GM20000 (cell line): ENCODE results near the gene C5orf63.

ENCODE experiments used
- DNase-seq: peaks from one replicate; pipeline ENCODE4 v3.0.0; 2012; ENCODE audit warnings: low spot score
- TF ChIP-seq, protein P1 (sequence below): IDR thresholded peaks from 2 replicates; pipeline ENCODE4 v1.5.1; 2012; ENCODE audit warnings: mild to moderate bottlenecking, control low read depth; ENCODE audit errors: extremely low read depth, missing control alignments

Gene C5orf63

DNA sequence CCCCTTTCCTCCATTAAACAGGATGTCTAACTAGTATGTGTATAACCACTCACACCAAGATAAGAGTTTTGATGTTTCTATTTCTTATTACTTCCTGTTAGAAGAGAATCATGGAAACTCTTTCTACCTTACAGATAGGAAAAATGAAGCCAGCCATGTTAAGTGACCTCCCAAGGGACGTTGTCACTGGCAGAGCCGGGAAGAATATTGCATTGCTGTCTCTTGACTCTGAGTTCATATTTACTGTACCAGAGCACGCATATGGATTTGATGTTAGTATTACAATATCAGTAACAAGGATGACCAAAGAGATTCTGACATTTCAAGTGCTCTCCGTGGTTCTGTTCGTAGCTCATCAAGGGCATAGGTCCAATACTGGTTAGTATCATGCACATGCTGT lies 12.5 kb upstream of the C5orf63 start:
- no peak for DNase-seq
- TF ChIP-seq, protein P1, sequence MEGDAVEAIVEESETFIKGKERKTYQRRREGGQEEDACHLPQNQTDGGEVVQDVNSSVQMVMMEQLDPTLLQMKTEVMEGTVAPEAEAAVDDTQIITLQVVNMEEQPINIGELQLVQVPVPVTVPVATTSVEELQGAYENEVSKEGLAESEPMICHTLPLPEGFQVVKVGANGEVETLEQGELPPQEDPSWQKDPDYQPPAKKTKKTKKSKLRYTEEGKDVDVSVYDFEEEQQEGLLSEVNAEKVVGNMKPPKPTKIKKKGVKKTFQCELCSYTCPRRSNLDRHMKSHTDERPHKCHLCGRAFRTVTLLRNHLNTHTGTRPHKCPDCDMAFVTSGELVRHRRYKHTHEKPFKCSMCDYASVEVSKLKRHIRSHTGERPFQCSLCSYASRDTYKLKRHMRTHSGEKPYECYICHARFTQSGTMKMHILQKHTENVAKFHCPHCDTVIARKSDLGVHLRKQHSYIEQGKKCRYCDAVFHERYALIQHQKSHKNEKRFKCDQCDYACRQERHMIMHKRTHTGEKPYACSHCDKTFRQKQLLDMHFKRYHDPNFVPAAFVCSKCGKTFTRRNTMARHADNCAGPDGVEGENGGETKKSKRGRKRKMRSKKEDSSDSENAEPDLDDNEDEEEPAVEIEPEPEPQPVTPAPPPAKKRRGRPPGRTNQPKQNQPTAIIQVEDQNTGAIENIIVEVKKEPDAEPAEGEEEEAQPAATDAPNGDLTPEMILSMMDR = no peak

DNA sequence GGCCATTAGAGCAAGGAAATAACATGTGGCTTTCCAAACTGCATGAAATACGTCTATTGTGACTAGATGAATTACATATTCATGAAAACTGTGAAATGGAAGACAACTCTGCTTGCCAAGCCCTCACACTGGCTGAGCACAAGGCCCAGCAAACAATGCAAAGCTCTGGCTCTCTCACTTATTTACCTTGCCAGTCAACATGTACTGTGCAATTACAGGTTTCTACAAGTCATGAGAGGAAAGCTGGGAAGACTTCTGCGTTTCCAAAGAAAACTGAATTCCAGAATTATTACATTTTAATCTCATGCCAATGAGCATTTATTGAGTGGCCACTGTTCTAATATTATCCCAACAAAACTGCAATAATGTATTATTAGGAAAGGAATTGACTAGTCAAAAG lies 12.1 kb upstream of the C5orf63 start:
- DNase-seq = no peak
- TF ChIP-seq, protein P1 = no peak

DNA sequence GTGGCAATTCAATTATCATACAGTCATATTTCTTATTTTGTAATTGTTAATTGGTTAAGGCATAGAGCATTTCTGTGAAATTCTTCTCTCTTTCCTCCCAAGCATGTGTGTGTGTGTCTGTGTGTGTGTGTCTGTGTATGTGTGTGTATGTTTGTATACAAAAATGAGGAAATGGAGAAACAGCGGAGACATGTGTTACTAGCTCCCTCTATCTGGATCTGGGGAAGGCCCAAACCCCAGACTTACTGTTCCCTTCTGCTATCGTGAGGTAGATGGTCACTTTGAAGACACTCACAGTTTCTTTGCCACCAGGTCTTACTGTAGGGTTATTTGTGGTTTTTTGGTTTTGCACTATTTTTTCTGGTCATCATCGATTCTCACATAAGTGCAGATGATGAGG lies 11.4 kb upstream of the C5orf63 start:
- TF ChIP-seq, protein P1 = no peak

DNA sequence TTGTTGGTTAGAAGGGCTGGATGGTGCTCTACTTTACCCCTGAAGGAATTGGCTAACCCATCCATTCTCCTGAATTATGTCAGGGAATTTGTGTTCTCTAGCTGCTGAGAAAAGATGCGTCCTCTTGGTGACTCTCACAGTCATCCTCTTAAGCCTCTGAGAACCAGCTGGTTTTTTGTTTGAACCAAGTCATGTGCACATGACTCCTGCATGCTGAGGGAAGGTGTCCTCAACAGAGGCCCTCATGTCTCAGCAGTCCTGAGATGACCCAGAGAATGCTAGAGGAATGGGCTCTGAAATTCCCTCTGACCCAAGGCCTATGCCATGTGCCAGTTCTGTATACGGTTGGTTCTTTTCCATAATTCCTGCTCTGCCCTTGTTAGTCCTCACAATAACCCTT lies 10.4 kb upstream of the C5orf63 start:
- TF ChIP-seq, protein P1 = no peak
- no peak for DNase-seq

More for the DNA sequence above, 11.4 kb upstream of the C5orf63 start:
- no peak for DNase-seq

DNA sequence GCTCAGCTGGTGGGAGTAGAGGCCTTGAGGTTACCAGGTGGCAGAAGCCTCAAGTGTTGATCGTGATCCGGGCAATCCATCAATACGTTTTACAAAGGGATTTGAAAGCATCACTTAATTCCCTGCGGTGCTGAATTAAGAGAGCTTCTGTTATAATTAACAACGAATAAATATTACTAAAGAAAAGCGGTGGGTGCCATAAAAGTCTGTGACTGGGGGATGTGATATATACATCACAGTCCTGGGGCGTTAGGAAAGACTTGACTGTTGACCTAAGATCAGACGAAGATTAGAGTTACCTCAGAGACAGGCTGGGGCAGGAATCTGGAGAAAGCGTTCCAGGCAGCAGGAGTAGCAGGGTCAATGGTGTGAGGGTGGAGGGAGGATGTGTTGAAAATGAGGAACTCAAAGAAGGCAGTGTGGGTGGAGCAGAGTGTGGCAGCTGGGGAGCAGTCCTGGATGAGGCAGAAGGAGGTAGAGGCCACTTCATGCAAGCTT lies 6.7 kb upstream of the C5orf63 start:
- no peak for DNase-seq
- TF ChIP-seq, protein P1 = no peak

DNA sequence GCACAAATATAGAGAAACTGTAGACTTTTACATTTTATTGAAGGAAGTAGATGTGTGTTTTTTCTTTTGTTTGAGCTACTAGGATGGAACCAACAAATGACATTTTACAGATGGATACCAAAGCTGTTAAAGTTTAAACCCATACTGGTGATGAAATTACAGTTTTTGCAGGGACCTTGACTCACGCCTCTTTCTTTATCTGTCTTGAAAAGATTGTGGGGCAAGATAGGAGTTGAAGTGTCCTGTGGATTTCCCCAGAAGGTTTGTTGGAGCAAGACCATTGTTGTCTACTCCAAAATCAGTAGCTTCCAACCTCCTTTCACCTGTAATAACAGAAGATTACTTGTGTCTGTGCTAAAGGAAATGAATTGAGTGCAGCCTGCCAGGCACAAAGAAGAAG lies 4.1 kb upstream of the C5orf63 start:
- TF ChIP-seq, protein P1 = no peak
- no peak for DNase-seq

DNA sequence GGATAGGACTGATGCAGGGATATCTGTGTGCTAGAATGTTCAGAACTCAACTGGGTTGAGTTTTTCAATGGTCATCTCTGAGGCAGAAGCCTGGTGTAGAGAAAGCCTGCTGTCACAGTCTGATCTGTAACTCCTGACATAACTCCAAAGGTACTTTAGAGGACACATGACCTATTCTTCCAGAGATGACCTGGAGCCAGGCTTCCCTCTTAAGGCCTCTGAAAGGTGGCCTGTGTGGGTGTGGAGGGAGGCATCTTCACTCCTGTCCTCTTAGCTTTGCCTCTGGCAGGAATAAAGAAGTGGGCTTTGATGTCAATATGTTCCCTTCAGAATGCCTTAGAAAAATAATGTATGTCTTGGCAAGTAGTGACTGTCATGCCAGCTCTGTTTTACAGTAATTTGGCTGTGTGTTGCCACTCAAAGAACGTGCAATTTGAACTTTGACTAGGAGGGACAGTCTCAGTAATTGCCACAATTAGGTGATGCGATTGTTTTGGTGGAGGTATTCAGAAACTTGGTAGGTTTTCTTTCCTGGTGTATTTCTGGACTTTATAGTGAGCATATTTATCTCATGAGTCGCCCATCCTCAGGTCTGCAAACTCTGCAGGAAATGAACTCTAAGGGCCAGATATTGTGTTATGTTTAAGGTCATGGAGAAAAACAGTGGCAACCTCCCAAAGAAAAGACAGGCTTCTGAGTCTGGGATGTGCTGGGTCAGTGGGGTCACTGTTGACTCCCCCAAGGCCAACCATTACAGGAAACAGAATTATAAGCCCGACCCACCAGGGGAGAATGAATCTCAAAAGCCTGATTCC lies 3.2 kb upstream of the C5orf63 start:
- TF ChIP-seq, protein P1 = no peak
- DNase-seq = no peak
